ENCODE data around the gene RAPGEF4. TPM values are rescaled to one million over a fixed set of nuclear protein-coding genes. Genes with fewer than 3 reads are reported as not detected.

The RAPGEF4 gene
- total RNA-seq, 1 donor from 2014 or later, result 18.6 TPM

GRCh38 chr2:173059971-173060461 lies 324.4 kb downstream of the RAPGEF4 start:
- DNase-seq (ENCODE audit: low spot score), result no peak

- no peak for DNase-seq (ENCODE audit: low spot score)
Observed at GRCh38 chr2:173062801-173063200, 327.2 kb downstream of the RAPGEF4 start.

- no peak for DNase-seq (ENCODE audit: low spot score)
Observed at GRCh38 chr2:173064151-173064805, 328.6 kb downstream of the RAPGEF4 start.

- no peak for DNase-seq (ENCODE audit: low spot score)
Observed at GRCh38 chr2:173066887-173067676, 331.4 kb downstream of the RAPGEF4 start.

GRCh38 chr2:173075056-173075780 lies 339.6 kb downstream of the RAPGEF4 start:
- DNase-seq (ENCODE audit: low spot score), result no peak

- peak; percentile 80 for DNase-seq (ENCODE audit: low spot score)
Observed at GRCh38 chr2:173075781-173076580, 340.3 kb downstream of the RAPGEF4 start, which contains the start of gene MAP3K20. MAP3K20 (plus strand) TSS chr2:173075846; CDS start chr2:173091032, 15,186 bp downstream.

GRCh38 chr2:173076581-173077345 lies 341.1 kb downstream of the RAPGEF4 start:
- peak; percentile 48 for DNase-seq (ENCODE audit: low spot score)

- DNase-seq (ENCODE audit: low spot score), result no peak
Observed at GRCh38 chr2:173077506-173078177, 342.0 kb downstream of the RAPGEF4 start.

- DNase-seq (ENCODE audit: low spot score), result no peak
Observed at GRCh38 chr2:173079141-173079540, 343.5 kb downstream of the RAPGEF4 start.

- no peak for DNase-seq (ENCODE audit: low spot score)
Observed at GRCh38 chr2:173079973-173080860, 344.6 kb downstream of the RAPGEF4 start.

GRCh38 chr2:173086518-173087213 lies 351.0 kb downstream of the RAPGEF4 start:
- no peak for DNase-seq (ENCODE audit: low spot score)

- DNase-seq (ENCODE audit: low spot score), result no peak
Observed at GRCh38 chr2:173087214-173087581, 351.6 kb downstream of the RAPGEF4 start.

GRCh38 chr2:173087793-173088496 lies 352.3 kb downstream of the RAPGEF4 start:
- no peak for DNase-seq (ENCODE audit: low spot score)

GRCh38 chr2:173090276-173090877 lies 354.7 kb downstream of the RAPGEF4 start:
- no peak for DNase-seq (ENCODE audit: low spot score)

GRCh38 chr2:173090973-173091660 lies 355.5 kb downstream of the RAPGEF4 start:
- DNase-seq (ENCODE audit: low spot score), result no peak

- no peak for DNase-seq (ENCODE audit: low spot score)
Observed at GRCh38 chr2:173091910-173092309, 356.3 kb downstream of the RAPGEF4 start.
